Rectal smooth muscle tissue (tissue), 1 donor: Measurements from ENCODE around the gene KIF15.
"Not testable (repeated sequence)": the region's sequence is repeated elsewhere in the genome, so short reads cannot be mapped to it uniquely, and the experiment has no call there.

Experiments
- H3K27ac ChIP-seq: one replicate; pipeline ENCODE4 v1.7.0; 2013; ENCODE audit warnings: low read depth, low read length, inconsistent platforms
- H3K27me3 ChIP-seq: one replicate; pipeline ENCODE4 v1.7.0; 2013; ENCODE audit warnings: low read length; ENCODE audit not compliant: control insufficient read depth, insufficient read depth
- H3K36me3 ChIP-seq: one replicate; pipeline ENCODE4 v1.7.0; 2013; ENCODE audit warnings: low read length; ENCODE audit not compliant: control insufficient read depth, insufficient read depth
- H3K4me1 ChIP-seq: one replicate; pipeline ENCODE4 v1.7.0; 2013; ENCODE audit warnings: low read length; ENCODE audit not compliant: control insufficient read depth, insufficient read depth
- H3K4me3 ChIP-seq: one replicate; pipeline ENCODE4 v1.7.0; 2013; ENCODE audit warnings: low read length
- H3K9ac ChIP-seq: one replicate; pipeline ENCODE4 v1.7.0; 2013; ENCODE audit warnings: low read length

KIF15 gene

GRCh38 chr3:44832032-44832431 lies 70.4 kb downstream of the KIF15 start:
- no peaks in the 10 kb centered on the region for H3K27me3 ChIP-seq
- H3K4me1 ChIP-seq = no peaks in the 10 kb centered on the region
- H3K9ac ChIP-seq = no peak overlapping the region
- H3K36me3 ChIP-seq = no peaks in the 10 kb centered on the region
- no peak overlapping the region for H3K27ac ChIP-seq
- no peak overlapping the region for H3K4me3 ChIP-seq

- Histone ChIP-seq H3K4me1 (no peaks in the 10 kb centered on the region), H3K4me3 (no peak overlapping the region), H3K9ac (no peak overlapping the region), H3K27ac (no peak overlapping the region), H3K36me3 (no peaks in the 10 kb centered on the region), H3K27me3 (no peaks in the 10 kb centered on the region)
Measured at GRCh38 chr3:44832965-44833364, 71.4 kb downstream of the KIF15 start.

- no peak overlapping the region for H3K4me3 ChIP-seq
- no peaks in the 10 kb centered on the region for H3K4me1 ChIP-seq
- H3K27ac ChIP-seq = no peak overlapping the region
- no peaks in the 10 kb centered on the region for H3K36me3 ChIP-seq
- H3K27me3 ChIP-seq = no peaks in the 10 kb centered on the region
- H3K9ac ChIP-seq = no peak overlapping the region
Measured at GRCh38 chr3:44833394-44833793, 71.8 kb downstream of the KIF15 start.

- H3K36me3 ChIP-seq = no peaks in the 10 kb centered on the region
- H3K4me1 ChIP-seq = no peaks in the 10 kb centered on the region
- no peak overlapping the region for H3K4me3 ChIP-seq
- H3K27me3 ChIP-seq = no peaks in the 10 kb centered on the region
- no peak overlapping the region for H3K9ac ChIP-seq
- H3K27ac ChIP-seq = no peak overlapping the region
Measured at GRCh38 chr3:44835684-44836083, 74.1 kb downstream of the KIF15 start.

- peaks cover 5% of the 10 kb centered on the region for H3K4me1 ChIP-seq
- H3K4me3 ChIP-seq = no peak overlapping the region
- H3K9ac ChIP-seq = no peak overlapping the region
- no peak overlapping the region for H3K27ac ChIP-seq
- no peaks in the 10 kb centered on the region for H3K27me3 ChIP-seq
- no peaks in the 10 kb centered on the region for H3K36me3 ChIP-seq
Measured at GRCh38 chr3:44842376-44842775, 80.8 kb downstream of the KIF15 start.

- no peaks in the 10 kb centered on the region for H3K36me3 ChIP-seq
- no peaks in the 10 kb centered on the region for H3K27me3 ChIP-seq
- H3K4me1 ChIP-seq = peaks cover 5% of the 10 kb centered on the region
- H3K27ac ChIP-seq = peak overlapping the region; percentile 40
- H3K9ac ChIP-seq = no peak overlapping the region
- H3K4me3 ChIP-seq = no peak overlapping the region
Measured at GRCh38 chr3:44845528-44846520, 84.2 kb downstream of the KIF15 start.

GRCh38 chr3:44848634-44849033 lies 87.0 kb downstream of the KIF15 start:
- Histone ChIP-seq H3K27me3 (no peaks in the 10 kb centered on the region), H3K36me3 (no peaks in the 10 kb centered on the region), H3K9ac (no peak overlapping the region), H3K4me1 (peaks cover 5% of the 10 kb centered on the region), H3K4me3 (no peak overlapping the region), H3K27ac (no peak overlapping the region)

- H3K36me3 ChIP-seq, H3K27me3 ChIP-seq, H3K9ac ChIP-seq, H3K4me3 ChIP-seq, H3K27ac ChIP-seq, H3K4me1 ChIP-seq: not testable (repeated sequence)
Measured at GRCh38 chr3:44856663-44857062, 95.1 kb downstream of the KIF15 start.

GRCh38 chr3:44860117-44860516 lies 98.5 kb downstream of the KIF15 start:
- H3K27me3 ChIP-seq = no peaks in the 10 kb centered on the region
- H3K36me3 ChIP-seq = no peaks in the 10 kb centered on the region
- H3K4me1 ChIP-seq = peaks cover 7% of the 10 kb centered on the region
- H3K4me3 ChIP-seq = no peak overlapping the region
- no peak overlapping the region for H3K9ac ChIP-seq
- no peak overlapping the region for H3K27ac ChIP-seq

- Histone ChIP-seq H3K4me1 (peaks cover 7% of the 10 kb centered on the region), H3K27ac (peak within 1 kb of the TSS; percentile 92), H3K4me3 (peak within 1 kb of the TSS; percentile 86), H3K27me3 (no peaks in the 10 kb centered on the region), H3K36me3 (no peaks in the 10 kb centered on the region), H3K9ac (peak within 1 kb of the TSS; percentile 74)
Measured at GRCh38 chr3:44861412-44862225, 100.0 kb downstream of the KIF15 start, which contains the start of gene TMEM42. TMEM42 (plus strand) TSS chr3:44861912; CDS start chr3:44861925, 13 bp downstream.

- no peaks in the 10 kb centered on the region for H3K36me3 ChIP-seq
- H3K4me1 ChIP-seq = peaks cover 7% of the 10 kb centered on the region
- H3K27ac ChIP-seq = no peak overlapping the region
Measured at GRCh38 chr3:44862226-44862637, 100.6 kb downstream of the KIF15 start.

GRCh38 chr3:44865272-44866035 lies 103.9 kb downstream of the KIF15 start:
- H3K4me1 ChIP-seq = peaks cover 7% of the 10 kb centered on the region
- no peak overlapping the region for H3K4me3 ChIP-seq
- no peaks in the 10 kb centered on the region for H3K27me3 ChIP-seq
- H3K9ac ChIP-seq = no peak overlapping the region
- H3K36me3 ChIP-seq = no peaks in the 10 kb centered on the region
- H3K27ac ChIP-seq = no peak overlapping the region

More at GRCh38 chr3:44862226-44862637, 100.6 kb downstream of the KIF15 start:
- H3K4me3 ChIP-seq = peak overlapping the region; percentile 69
- H3K27me3 ChIP-seq = no peaks in the 10 kb centered on the region
- H3K9ac ChIP-seq = no peak overlapping the region
